HEK293T (cell line): ENCODE measurements around the gene ATOH8.

Experiments used
- ARNT ChIP-seq: fragments of 450-650 bp; IDR thresholded peaks from 2 replicates; pipeline ENCODE4 v1.6.1; 2017; ENCODE audit warnings: mild to moderate bottlenecking
- BHLHE40 ChIP-seq: fragments of 450-650 bp; IDR thresholded peaks from 2 replicates; pipeline ENCODE4 v1.6.1; 2016; ENCODE audit warnings: mild to moderate bottlenecking, moderate library complexity, borderline replicate concordance
- CTBP1 ChIP-seq: fragments of 450-650 bp; IDR thresholded peaks from 2 replicates; pipeline ENCODE4 v1.6.1; 2016; ENCODE audit warnings: borderline replicate concordance
- ELF4 ChIP-seq: fragments of 450-650 bp; IDR thresholded peaks from 2 replicates; pipeline ENCODE4 v1.6.1; 2017; ENCODE audit warnings: antibody characterized with exemption
- FOXA1 ChIP-seq: fragments of 450-650 bp; IDR thresholded peaks from 2 replicates; pipeline ENCODE4 v1.6.1; 2016; ENCODE audit warnings: mild to moderate bottlenecking
- FOXK2 ChIP-seq: fragments of 450-650 bp; IDR thresholded peaks from 2 replicates; pipeline ENCODE4 v1.6.1; 2016; ENCODE audit warnings: mild to moderate bottlenecking
- FOXM1 ChIP-seq: fragments of 450-650 bp; IDR thresholded peaks from 2 replicates; pipeline ENCODE4 v1.6.1; 2017; ENCODE audit warnings: mild to moderate bottlenecking, borderline replicate concordance
- HDGF ChIP-seq: fragments of 450-650 bp; IDR thresholded peaks from 2 replicates; pipeline ENCODE4 v1.6.1; 2017; ENCODE audit warnings: antibody characterized with exemption, borderline replicate concordance
- LEF1 ChIP-seq: fragments of 450-650 bp; IDR thresholded peaks from 2 replicates; pipeline ENCODE4 v1.6.1; 2017; ENCODE audit warnings: mild to moderate bottlenecking, borderline replicate concordance
- PKNOX1 ChIP-seq: fragments of 450-650 bp; IDR thresholded peaks from 2 replicates; pipeline ENCODE4 v1.6.1; 2016
- SP1 ChIP-seq: fragments of 450-650 bp; IDR thresholded peaks from 2 replicates; pipeline ENCODE4 v1.6.1; 2017
- TARDBP ChIP-seq: fragments of 450-650 bp; IDR thresholded peaks from 2 replicates; pipeline ENCODE4 v1.6.1; 2016
- ZNF384 ChIP-seq: fragments of 450-650 bp; IDR thresholded peaks from 2 replicates; pipeline ENCODE4 v1.6.1; 2016

GRCh38 chr2:85803704-85804425 is 50.1 kb downstream of the ATOH8 start:
- TF ChIP-seq TARDBP = no peak
- TF ChIP-seq SP1 = no peak
- no peak for TF ChIP-seq ELF4
- no peak for TF ChIP-seq ARNT
- no peak for TF ChIP-seq FOXM1
- TF ChIP-seq BHLHE40 = no peak
- no peak for TF ChIP-seq LEF1
- no peak for TF ChIP-seq FOXK2
- no peak for TF ChIP-seq PKNOX1
- TF ChIP-seq ZNF384 = no peak
- TF ChIP-seq CTBP1 = no peak
- TF ChIP-seq FOXA1 = no peak
- TF ChIP-seq HDGF = no peak
